AG04449 (cell line): ENCODE data around the gene MASP2.
"Not testable (repeated sequence)": the region's sequence is repeated elsewhere in the genome, so short reads cannot be mapped to it uniquely, and the experiment has no call there.

ENCODE experiments used
- CTCF ChIA-PET: fragments of 350-600 bp; formaldehyde crosslinking; extraction: SDS; loops from one replicate; lab custom pipeline; 2021; ENCODE audit warnings: antibody characterized with exemption; lab: Yijun Ruan, JAX
- POLR2A ChIA-PET: fragments of 400-600, 350-600 bp; formaldehyde crosslinking; extraction: SDS; loops from one replicate; lab custom pipeline; 2020; ENCODE audit warnings: antibody characterized with exemption, inconsistent platforms; lab: Yijun Ruan, JAX
- DNase-seq: peaks from one replicate; pipeline ENCODE4 v3.0.0-alpha.2; 2010; ENCODE audit warnings: low read depth, low spot score
- H3K4me3 ChIP-seq: 2 replicates; pipeline ENCODE4 v1.5.1; 2011; ENCODE audit warnings: low read depth, mild to moderate bottlenecking, control low read depth, low read length
- CTCF ChIP-seq: IDR thresholded peaks from one replicate; pipeline ENCODE4 v1.5.1; 2011; ENCODE audit warnings: mild to moderate bottlenecking, moderate library complexity, low read length, control low read depth, inconsistent platforms; ENCODE audit not compliant: insufficient read depth; ENCODE audit errors: missing control alignments

The MASP2 gene

GRCh38 chr1:11039351-11040104, 7.5 kb downstream of the MASP2 start:
- POLR2A ChIA-PET: no interaction called here
- CTCF ChIA-PET: interaction anchor here (1.3 to 5.9 kb wide), 10 partner anchors 9 to 681 kb away, joined by 3 to 311 read pairs (median 29); partner anchors contain the start of genes FBXO2, MASP2 and SRM
- no peak for TF ChIP-seq CTCF
- no peak overlapping the region for H3K4me3 ChIP-seq
- no peak for DNase-seq

- H3K4me3 ChIP-seq: no peak overlapping the region
- peak; percentile 92 for TF ChIP-seq CTCF
- POLR2A ChIA-PET: interaction anchor here (1.3 to 1.8 kb wide), 2 partner anchors 14 to 871 kb away, joined by 5 to 9 read pairs; no protein-coding TSS in a partner anchor
- peak; percentile 45 for DNase-seq
- CTCF ChIA-PET: interaction anchor here (0.6 to 5.9 kb wide), 83 partner anchors 8 to 1112 kb away, joined by 3 to 311 read pairs (median 6); partner anchors contain the start of genes FBXO2, FBXO6, MASP2 and MTOR
Observed at GRCh38 chr1:11037740-11038182, 9.3 kb downstream of the MASP2 start.

- not testable (repeated sequence) for H3K4me3 ChIP-seq, DNase-seq
- POLR2A ChIA-PET: interaction anchor here (1.3 to 1.8 kb wide), 2 partner anchors 14 to 872 kb away, joined by 5 to 9 read pairs; no protein-coding TSS in a partner anchor
- CTCF ChIA-PET: interaction anchor here (0.6 to 5.9 kb wide), 76 partner anchors 7 to 1113 kb away, joined by 3 to 311 read pairs (median 6); partner anchors contain the start of genes FBXO2, FBXO6, MASP2 and MTOR
Observed at GRCh38 chr1:11037019-11037739, 9.9 kb downstream of the MASP2 start.

GRCh38 chr1:11031624-11032262, 15.3 kb downstream of the MASP2 start:
- no peak for TF ChIP-seq CTCF
- POLR2A ChIA-PET: interaction anchor here (1.1 kb wide), 1 partner anchor 22 kb away, joined by 3 read pairs; no protein-coding TSS in a partner anchor
- CTCF ChIA-PET: interaction anchor here (0.5 to 3.2 kb wide), 4 partner anchors 22 to 614 kb away, joined by 3 to 12 read pairs (median 4); no protein-coding TSS in a partner anchor
- no peak overlapping the region for H3K4me3 ChIP-seq
- DNase-seq: no peak

- POLR2A ChIA-PET: interaction anchor here (0.5 kb wide), 1 partner anchor 520 kb away, joined by 3 read pairs; no protein-coding TSS in a partner anchor
- H3K4me3 ChIP-seq: no peak overlapping the region
- no peak for DNase-seq
- no peak for TF ChIP-seq CTCF
- CTCF ChIA-PET: interaction anchor here (0.7 to 3.2 kb wide), 5 partner anchors 9 to 615 kb away, joined by 3 to 12 read pairs (median 5); no protein-coding TSS in a partner anchor
Observed at GRCh38 chr1:11030865-11031264, 16.2 kb downstream of the MASP2 start.

GRCh38 chr1:11028018-11028417, 19.0 kb downstream of the MASP2 start:
- ChIA-PET CTCF (interaction anchor here (1.8 kb wide), 1 partner anchor 10 kb away, joined by 33 read pairs; no protein-coding TSS in a partner anchor), POLR2A (interaction anchor here (0.7 kb wide), 1 partner anchor 14 kb away, joined by 4 read pairs; no protein-coding TSS in a partner anchor)
- no peak overlapping the region for H3K4me3 ChIP-seq
- no peak for DNase-seq
- no peak for TF ChIP-seq CTCF
